Stimulated activated CD4-positive, alpha-beta T cell treated with anti-CD3 and anti-CD28 coated beads, Interleukin-4, amount 100 ng/mL, for 1 hour (primary cell): Measurements from ENCODE around the gene MGAT5B.
A peak's percentile ranks its signal among the peaks of the same experiment; 100 is the strongest.

Experiments used
- DNase-seq: peaks from one replicate; pipeline ENCODE4 v3.0.0-alpha.2; 2020

The MGAT5B gene

DNA sequence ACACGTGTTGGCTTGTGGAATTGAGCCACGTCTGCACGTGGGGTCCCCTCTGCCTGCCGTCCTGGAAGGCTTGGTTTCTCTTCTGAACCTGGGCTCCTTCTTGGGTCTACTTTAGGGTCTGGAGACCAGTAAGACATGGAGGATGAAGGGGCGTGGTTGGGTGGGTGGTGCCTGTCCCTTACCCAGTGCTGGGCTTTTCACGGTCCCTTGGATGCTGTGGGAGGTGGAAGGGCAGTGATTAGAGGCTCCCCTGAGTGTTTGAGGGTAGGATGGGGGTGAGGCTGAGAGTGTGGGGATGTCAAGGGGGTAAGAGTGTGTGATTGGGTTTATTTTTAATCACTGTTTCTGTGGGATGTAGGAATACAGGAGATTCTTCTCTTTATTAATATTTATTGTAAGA, 38.3 kb downstream of the MGAT5B start:
- DNase-seq: no peak

DNA sequence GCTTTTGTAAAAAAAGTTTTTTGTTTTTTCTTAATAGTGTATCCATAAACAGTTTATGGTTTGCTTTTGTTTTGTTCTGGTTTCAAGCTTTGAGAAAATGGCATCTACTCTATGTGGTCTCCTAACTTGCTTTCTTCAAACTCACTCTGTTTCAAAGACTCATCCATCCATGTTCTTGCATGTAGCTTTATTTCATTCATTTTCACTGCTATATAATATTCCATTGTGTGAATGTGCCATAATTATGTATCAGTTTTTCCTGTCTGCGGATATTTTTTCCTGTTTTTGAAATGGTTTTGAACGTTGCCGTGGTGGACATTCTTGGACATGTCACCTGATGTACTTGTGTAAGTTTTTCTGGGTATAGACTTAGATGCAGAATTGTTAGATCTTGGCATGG, 39.1 kb downstream of the MGAT5B start:
- DNase-seq: no peak

- peak; percentile 25 for DNase-seq
Observed at GRCh38 chr17:76909971-76910760, 42.0 kb downstream of the MGAT5B start.

- DNase-seq: no peak
Observed at GRCh38 chr17:76911299-76912017, 43.3 kb downstream of the MGAT5B start.

- DNase-seq: no peak
Observed at GRCh38 chr17:76912421-76913164, 44.4 kb downstream of the MGAT5B start.

DNA sequence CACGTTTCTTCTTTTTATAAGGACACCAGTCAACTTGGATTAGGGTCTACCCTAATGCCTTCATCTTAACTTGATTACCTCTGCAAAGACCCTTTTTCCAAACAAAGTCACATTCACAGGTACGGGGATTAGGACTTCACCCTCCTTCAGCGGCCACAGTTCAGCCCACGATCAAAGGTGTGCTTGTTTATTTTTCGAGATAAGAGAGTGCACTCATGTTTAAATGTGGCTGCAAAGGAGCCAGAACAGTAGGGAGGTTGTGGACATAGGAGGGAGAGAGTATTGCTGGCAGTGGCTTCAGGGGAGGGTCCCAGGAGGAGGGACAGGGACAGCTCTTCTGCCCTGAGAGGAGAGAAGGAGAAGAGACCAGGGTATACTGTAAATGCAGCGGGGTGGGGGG, 46.7 kb downstream of the MGAT5B start:
- no peak for DNase-seq

- DNase-seq: no peak
Observed at GRCh38 chr17:76915840-76916510, 47.8 kb downstream of the MGAT5B start.

DNA sequence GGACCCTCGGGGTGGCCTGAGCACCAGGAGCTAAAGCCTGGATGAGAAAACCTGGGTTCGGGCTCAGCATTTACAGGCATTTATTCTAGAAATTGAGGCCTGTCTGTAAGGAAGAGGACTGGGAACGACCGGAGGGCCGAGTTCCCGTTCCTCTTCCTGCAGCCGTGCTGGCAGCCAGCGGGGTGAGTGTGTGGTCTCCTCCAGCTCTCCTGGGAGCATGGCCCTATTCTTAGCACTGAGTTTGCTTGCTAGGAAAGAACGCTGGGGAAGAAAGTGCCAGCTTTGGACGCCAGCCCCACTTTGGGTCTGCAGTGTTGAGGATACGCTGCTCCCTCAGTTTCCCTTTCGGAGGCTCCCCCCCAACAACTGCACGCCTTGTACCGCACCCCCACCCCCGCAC, 49.6 kb downstream of the MGAT5B start:
- no peak for DNase-seq

- DNase-seq: no peak
Observed at GRCh38 chr17:76918811-76919210, 50.6 kb downstream of the MGAT5B start.

GRCh38 chr17:76920364-76921139, 52.3 kb downstream of the MGAT5B start:
- DNase-seq: no peak

- no peak for DNase-seq
Observed at GRCh38 chr17:76921340-76922036, 53.3 kb downstream of the MGAT5B start.

- no peak for DNase-seq
Observed at GRCh38 chr17:76922084-76922483, 53.9 kb downstream of the MGAT5B start.

- DNase-seq: no peak
Observed at GRCh38 chr17:76922967-76923366, 54.8 kb downstream of the MGAT5B start.

GRCh38 chr17:76923491-76923890, 55.3 kb downstream of the MGAT5B start:
- no peak for DNase-seq

- no peak for DNase-seq
Observed at GRCh38 chr17:76924345-76925342, 56.4 kb downstream of the MGAT5B start.

- DNase-seq: no peak
Observed at GRCh38 chr17:76925441-76925891, 57.3 kb downstream of the MGAT5B start.

DNA sequence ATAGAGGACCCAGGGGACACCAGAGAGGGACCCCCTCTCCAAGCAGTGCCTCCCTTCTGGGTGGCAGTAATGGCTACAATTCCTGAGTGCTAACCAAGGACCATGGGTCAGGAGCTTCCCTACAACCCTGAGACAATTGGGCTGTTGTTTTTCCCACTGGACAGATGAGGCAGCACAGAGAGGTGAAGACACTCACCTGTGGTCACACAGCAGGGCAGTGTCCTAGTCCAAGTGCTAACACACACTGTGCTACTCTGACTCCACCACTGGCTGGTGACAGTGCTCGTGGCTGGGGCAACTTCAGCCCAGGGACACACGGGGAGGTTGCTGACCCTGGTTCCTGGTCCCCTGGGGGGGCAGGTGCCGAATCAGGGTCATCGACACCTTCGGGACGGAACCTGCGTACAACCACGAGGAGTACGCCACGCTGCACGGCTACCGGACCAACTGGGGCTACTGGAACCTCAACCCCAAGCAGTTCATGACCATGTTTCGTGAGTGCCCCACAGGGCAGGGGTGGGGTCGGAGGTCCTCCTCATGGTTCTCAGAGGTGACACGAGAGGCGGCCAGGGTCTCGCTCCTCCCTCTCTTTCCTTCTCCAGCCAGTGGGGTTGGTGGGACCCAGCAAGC, 58.1 kb downstream of the MGAT5B start:
- no peak for DNase-seq

- DNase-seq: no peak
Observed at GRCh38 chr17:76927577-76927976, 59.4 kb downstream of the MGAT5B start.

DNA sequence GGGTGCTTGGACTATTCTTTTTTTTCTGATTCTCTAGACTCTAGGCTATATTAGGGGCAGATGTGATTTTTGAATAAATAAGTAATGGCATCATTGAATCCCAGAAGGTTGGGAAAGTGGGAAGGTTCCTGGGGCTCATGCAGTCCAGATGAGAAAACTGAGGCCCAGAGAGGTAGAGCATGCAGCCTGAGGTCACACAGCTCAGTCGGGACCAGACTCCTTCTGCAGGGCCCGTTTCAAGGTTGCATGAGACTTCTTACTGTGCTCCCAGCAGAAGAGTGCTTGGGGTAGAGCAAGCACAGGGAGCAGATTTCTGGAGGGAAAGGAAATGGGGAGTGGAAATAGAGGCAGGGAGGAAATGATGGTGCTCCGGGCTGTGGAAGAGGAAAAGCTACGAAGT, 59.8 kb downstream of the MGAT5B start:
- DNase-seq: no peak

GRCh38 chr17:76929148-76929547, 60.9 kb downstream of the MGAT5B start:
- no peak for DNase-seq
